Measurements from ENCODE around the gene CFAP45.

GRCh38 chr1:159897962-159898361, 2.0 kb downstream of the CFAP45 start:
- TF ChIP-seq IRF1 (CRISPR knock-in tag; IDR thresholded peaks at IDR 0.05; ENCODE audit: borderline replicate concordance) (no peak), ATF7 (IDR thresholded peaks at IDR 0.05) (no peak), RCOR1 (IDR thresholded peaks at IDR 0.05; ENCODE audit: borderline replicate concordance in 1 of 2, low read depth in 2 of 2, low read length in 2 of 2) (no peak), STAT6 (CRISPR knock-in tag; IDR thresholded peaks at IDR 0.05) (no peak), YY1 (IDR thresholded peaks at IDR 0.05; ENCODE audit: borderline replicate concordance in 1 of 3, control insufficient read depth in 1 of 3, extremely low read depth in 1 of 3, insufficient read depth in 3 of 3, insufficient read length in 1 of 3, insufficient replicate concordance in 2 of 3, low read depth in 1 of 3, low read length in 2 of 3) (no peak), VEZF1 (CRISPR knock-in tag; IDR thresholded peaks at IDR 0.05) (no peak)
- TF ChIP-seq, protein P1, sequence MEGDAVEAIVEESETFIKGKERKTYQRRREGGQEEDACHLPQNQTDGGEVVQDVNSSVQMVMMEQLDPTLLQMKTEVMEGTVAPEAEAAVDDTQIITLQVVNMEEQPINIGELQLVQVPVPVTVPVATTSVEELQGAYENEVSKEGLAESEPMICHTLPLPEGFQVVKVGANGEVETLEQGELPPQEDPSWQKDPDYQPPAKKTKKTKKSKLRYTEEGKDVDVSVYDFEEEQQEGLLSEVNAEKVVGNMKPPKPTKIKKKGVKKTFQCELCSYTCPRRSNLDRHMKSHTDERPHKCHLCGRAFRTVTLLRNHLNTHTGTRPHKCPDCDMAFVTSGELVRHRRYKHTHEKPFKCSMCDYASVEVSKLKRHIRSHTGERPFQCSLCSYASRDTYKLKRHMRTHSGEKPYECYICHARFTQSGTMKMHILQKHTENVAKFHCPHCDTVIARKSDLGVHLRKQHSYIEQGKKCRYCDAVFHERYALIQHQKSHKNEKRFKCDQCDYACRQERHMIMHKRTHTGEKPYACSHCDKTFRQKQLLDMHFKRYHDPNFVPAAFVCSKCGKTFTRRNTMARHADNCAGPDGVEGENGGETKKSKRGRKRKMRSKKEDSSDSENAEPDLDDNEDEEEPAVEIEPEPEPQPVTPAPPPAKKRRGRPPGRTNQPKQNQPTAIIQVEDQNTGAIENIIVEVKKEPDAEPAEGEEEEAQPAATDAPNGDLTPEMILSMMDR (IDR thresholded peaks at IDR 0.05 in 2 of 3, conservative IDR thresholded peaks at IDR 0.05 in 1 of 3; ENCODE audit: insufficient read depth in 2 of 3, low read depth in 1 of 3, low read length in 3 of 3), result no peak
- TF ChIP-seq, protein P2, sequence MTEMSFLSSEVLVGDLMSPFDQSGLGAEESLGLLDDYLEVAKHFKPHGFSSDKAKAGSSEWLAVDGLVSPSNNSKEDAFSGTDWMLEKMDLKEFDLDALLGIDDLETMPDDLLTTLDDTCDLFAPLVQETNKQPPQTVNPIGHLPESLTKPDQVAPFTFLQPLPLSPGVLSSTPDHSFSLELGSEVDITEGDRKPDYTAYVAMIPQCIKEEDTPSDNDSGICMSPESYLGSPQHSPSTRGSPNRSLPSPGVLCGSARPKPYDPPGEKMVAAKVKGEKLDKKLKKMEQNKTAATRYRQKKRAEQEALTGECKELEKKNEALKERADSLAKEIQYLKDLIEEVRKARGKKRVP (CRISPR knock-in tag; IDR thresholded peaks at IDR 0.05), result no peak
- TF ChIP-seq, protein P3, sequence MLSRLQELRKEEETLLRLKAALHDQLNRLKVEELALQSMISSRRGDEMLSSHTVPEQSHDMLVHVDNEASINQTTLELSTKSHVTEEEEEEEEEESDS (CRISPR knock-in tag; IDR thresholded peaks at IDR 0.05), result no peak

Measured in K562 (cell line).